HG02981 (cell line): ENCODE results near the gene GBX1.

Experiments used
- ATAC-seq: cut with Tn5 transposase; IDR thresholded peaks from one replicate; pipeline ENCODE4 v1.9.1; 2021; ENCODE audit warnings: mild to moderate bottlenecking, moderate library complexity; ENCODE audit not compliant: unreplicated experiment

GBX1 gene

GRCh38 chr7:151141311-151141854, 26.1 kb downstream of the GBX1 start:
- ATAC-seq = no peak

- ATAC-seq = no peak
These were observed 26.7 kb downstream of the GBX1 start for GRCh38 chr7:151140826-151141225.

GRCh38 chr7:151139791-151140190, 27.7 kb downstream of the GBX1 start:
- ATAC-seq = no peak

- ATAC-seq = no peak
These were observed 28.3 kb downstream of the GBX1 start for GRCh38 chr7:151139071-151139790.

- no peak for ATAC-seq
These were observed 29.2 kb downstream of the GBX1 start for GRCh38 chr7:151138153-151138851.

GRCh38 chr7:151137791-151138152, 29.7 kb downstream of the GBX1 start:
- ATAC-seq = no peak

- ATAC-seq = no peak
These were observed 30.3 kb downstream of the GBX1 start for GRCh38 chr7:151137076-151137675.

GRCh38 chr7:151135866-151136843, 31.3 kb downstream of the GBX1 start:
- ATAC-seq = no peak

GRCh38 chr7:151135525-151135845, 32.0 kb downstream of the GBX1 start:
- no peak for ATAC-seq

GRCh38 chr7:151134743-151135524, 32.6 kb downstream of the GBX1 start:
- no peak for ATAC-seq

- no peak for ATAC-seq
These were observed 33.3 kb downstream of the GBX1 start for GRCh38 chr7:151133986-151134742.

- ATAC-seq = no peak
These were observed 34.1 kb downstream of the GBX1 start for GRCh38 chr7:151133266-151133985.

- ATAC-seq = no peak
These were observed 34.9 kb downstream of the GBX1 start for GRCh38 chr7:151132461-151133205.

GRCh38 chr7:151131592-151132293, 35.8 kb downstream of the GBX1 start:
- ATAC-seq = no peak

GRCh38 chr7:151131224-151131591, 36.3 kb downstream of the GBX1 start:
- ATAC-seq = no peak

- no peak for ATAC-seq
These were observed 36.7 kb downstream of the GBX1 start for GRCh38 chr7:151130741-151131157.

- no peak for ATAC-seq
These were observed 37.4 kb downstream of the GBX1 start for GRCh38 chr7:151129960-151130591.
